H1 (cell line): Measurements from ENCODE around the gene POLR2A. TPM values are rescaled to one million over a fixed set of nuclear protein-coding genes. Genes with fewer than 3 reads are reported as not detected.

Source experiments
- CTCF ChIA-PET: fragments of 300-600 bp; sonication (Branson Sonifier 250); formaldehyde crosslinking; loops from one replicate; lab custom pipeline; 2021; ENCODE audit not compliant: partially characterized antibody; lab: Charles Lee
- POLR2A ChIA-PET: fragments of 300-600 bp; sonication (Branson Sonifier 250); formaldehyde crosslinking; loops from one replicate; lab custom pipeline; 2021; ENCODE audit warnings: inconsistent platforms; ENCODE audit not compliant: partially characterized antibody; lab: Charles Lee
- DNase-seq, 2 experiments: peaks; one replicate each; pipeline versions ENCODE4 v3.0.0 to v3.0.0-alpha.2; 2010 to 2022; ENCODE audit warnings: low spot score in 2 of 2, low read depth in 1 of 2, mixed read lengths in 1 of 2
- FAIRE-seq: peaks from 2 replicates; lab custom pipeline; 2011; peaks lifted over from hg19 to GRCh38; lab: Jason Lieb, UNC
- H2AFZ ChIP-seq: 2 replicates; pipeline ENCODE4 v1.8.1; 2012; ENCODE audit warnings: low read length, inconsistent platforms
- H2AK5ac ChIP-seq: 2 replicates; pipeline ENCODE4 v1.6.1; 2013; ENCODE audit warnings: low read depth, low read length
- H2BK120ac ChIP-seq: replicated peaks from 2 replicates; pipeline ENCODE3; 2013; ENCODE audit warnings: low read depth, low read length, inconsistent platforms
- H2BK12ac ChIP-seq: 2 replicates; pipeline ENCODE4 v1.6.1; 2013; ENCODE audit warnings: low read depth, low read length
- H2BK15ac ChIP-seq: 2 replicates; pipeline ENCODE4 v1.6.1; 2013; ENCODE audit warnings: low read length
- H2BK20ac ChIP-seq: 2 replicates; pipeline ENCODE4 v1.6.1; 2013; ENCODE audit warnings: low read length
- H2BK5ac ChIP-seq: 2 replicates; pipeline ENCODE4 v1.6.1; 2013; ENCODE audit warnings: low read depth, low read length
- H3K14ac ChIP-seq: 2 replicates; pipeline ENCODE4 v1.6.1; 2013; ENCODE audit warnings: inconsistent platforms; ENCODE audit not compliant: insufficient read length
- H3K18ac ChIP-seq: 2 replicates; pipeline ENCODE4 v1.6.1; 2013; ENCODE audit warnings: low read length; ENCODE audit errors: extremely low read depth
- H3K23ac ChIP-seq: 2 replicates; pipeline ENCODE4 v1.6.1; 2013; ENCODE audit warnings: inconsistent platforms; ENCODE audit not compliant: insufficient read length
- H3K23me2 ChIP-seq: 2 replicates; pipeline ENCODE4 v1.6.1; 2013; ENCODE audit warnings: low read depth, low read length
- H3K27ac ChIP-seq: 2 replicates; pipeline ENCODE4 v1.6.1; 2011; ENCODE audit warnings: low read depth, low read length, inconsistent platforms
- H3K27me3 ChIP-seq, 4 experiments: replicated peaks in 1 of 4; 1 replicate in 1 of 4; 2 replicates in 3 of 4; pipeline versions ENCODE4 v1.6.1 to v1.8.1; 2011 to 2013; ENCODE audit warnings: low read length in 3 of 4, mild to moderate bottlenecking in 3 of 4, inconsistent platforms in 2 of 4, mixed read lengths in 2 of 4, moderate library complexity in 1 of 4; ENCODE audit not compliant: control insufficient read depth in 3 of 4, insufficient read depth in 3 of 4; ENCODE audit errors: extremely low read depth in 1 of 4
- H3K36me3 ChIP-seq, 4 experiments: 2 replicates each; pipeline versions ENCODE4 v1.6.1 to v1.8.1; 2011 to 2013; ENCODE audit warnings: mild to moderate bottlenecking in 4 of 4, low read length in 3 of 4, moderate library complexity in 2 of 4, control low read depth in 1 of 4, inconsistent platforms in 1 of 4; ENCODE audit not compliant: insufficient read depth in 4 of 4, control insufficient read depth in 2 of 4
- H3K4ac ChIP-seq: replicated peaks from 2 replicates; pipeline ENCODE3; 2013; ENCODE audit warnings: low read length, low read depth, mixed read lengths, inconsistent platforms; ENCODE audit not compliant: insufficient read length
- H3K4me1 ChIP-seq, 4 experiments: replicated peaks in 1 of 4; 1 replicate in 1 of 4; 2 replicates in 3 of 4; pipeline versions ENCODE4 v1.6.1 to v1.8.1; 2011 to 2013; ENCODE audit warnings: low read length in 3 of 4, inconsistent platforms in 2 of 4, mixed read lengths in 1 of 4; ENCODE audit not compliant: insufficient read depth in 4 of 4, control insufficient read depth in 3 of 4
- H3K4me2 ChIP-seq, 2 experiments: 2 replicates each; pipeline versions ENCODE4 v1.6.1 to v1.8.1; 2011 to 2013; ENCODE audit warnings: low read depth in 2 of 2, low read length in 2 of 2, control low read depth in 1 of 2, inconsistent platforms in 1 of 2, mild to moderate bottlenecking in 1 of 2; ENCODE audit not compliant: insufficient read depth in 1 of 2
- H3K4me3 ChIP-seq, 4 experiments: fragments of 200-600, 300-600 bp in 1 of 4; sonication (generic), shearing (Covaris generic), sonication (Bioruptor Twin) in 1 of 4; 2 replicates each; pipeline versions ENCODE4 v1.5.1 to v1.8.1; 2011 to 2016; ENCODE audit warnings: low read length in 4 of 4, low read depth in 3 of 4, control low read depth in 2 of 4, inconsistent platforms in 2 of 4, mild to moderate bottlenecking in 2 of 4, mixed read lengths in 1 of 4, moderate library complexity in 1 of 4; ENCODE audit not compliant: insufficient read depth in 2 of 4; ENCODE audit errors: extremely low read depth in 1 of 4
- H3K56ac ChIP-seq: replicated peaks from 2 replicates; pipeline ENCODE3; 2013; ENCODE audit warnings: low read depth, mild to moderate bottlenecking, mixed read lengths, low read length, inconsistent platforms; ENCODE audit not compliant: insufficient read length
- H3K79me1 ChIP-seq: 2 replicates; pipeline ENCODE4 v1.6.1; 2013; ENCODE audit warnings: low read depth, low read length, control low read depth
- H3K79me2 ChIP-seq, 2 experiments: 2 replicates each; pipeline versions ENCODE4 v1.6.1 to v1.8.1; 2012 to 2013; ENCODE audit warnings: low read length in 2 of 2, mild to moderate bottlenecking in 2 of 2, inconsistent platforms in 1 of 2; ENCODE audit not compliant: insufficient read depth in 2 of 2, control insufficient read depth in 1 of 2
- H3K9ac ChIP-seq, 4 experiments: replicated peaks in 1 of 4; 1 replicate in 1 of 4; 2 replicates in 3 of 4; pipeline versions ENCODE4 v1.6.1 to v1.8.1; 2011 to 2013; ENCODE audit warnings: low read depth in 3 of 4, low read length in 3 of 4, control low read depth in 2 of 4, mild to moderate bottlenecking in 2 of 4, moderate library complexity in 2 of 4, inconsistent platforms in 1 of 4; ENCODE audit errors: extremely low read depth in 1 of 4
- H3K9me3 ChIP-seq, 2 experiments: 2 replicates each; pipeline versions ENCODE4 v1.6.1 to v1.8.1; 2012 to 2013; ENCODE audit warnings: mild to moderate bottlenecking in 2 of 2, moderate library complexity in 2 of 2, control low read depth in 1 of 2, inconsistent platforms in 1 of 2, low read depth in 1 of 2, low read length in 1 of 2, mixed read lengths in 1 of 2; ENCODE audit not compliant: insufficient read depth in 2 of 2
- H4K20me1 ChIP-seq, 2 experiments: replicated peaks in 1 of 2; 2 replicates each; pipeline versions ENCODE3 to v1.8.1; 2011 to 2013; ENCODE audit warnings: inconsistent platforms in 2 of 2, low read length in 2 of 2, mild to moderate bottlenecking in 1 of 2; ENCODE audit not compliant: insufficient read depth in 2 of 2, control insufficient read depth in 1 of 2
- H4K5ac ChIP-seq: 2 replicates; pipeline ENCODE4 v1.6.1; 2013; ENCODE audit warnings: low read length, low read depth, mixed read lengths, inconsistent platforms; ENCODE audit not compliant: insufficient read length
- H4K8ac ChIP-seq: 2 replicates; pipeline ENCODE4 v1.8.0; 2013; ENCODE audit warnings: mild to moderate bottlenecking, moderate library complexity, low read length, inconsistent platforms; ENCODE audit not compliant: insufficient read depth; ENCODE audit errors: extremely low read depth
- H4K91ac ChIP-seq: replicated peaks from 2 replicates; pipeline ENCODE3; 2013; ENCODE audit warnings: low read length, mixed read lengths, inconsistent platforms; ENCODE audit not compliant: insufficient read length
- ATF3 ChIP-seq: IDR thresholded peaks from 2 replicates; pipeline ENCODE4 v1.6.1; 2011; ENCODE audit warnings: low read depth, mild to moderate bottlenecking, low read length; ENCODE audit not compliant: insufficient read depth
- CEBPB ChIP-seq: IDR thresholded peaks from 2 replicates; pipeline ENCODE4 v1.6.1; 2012; ENCODE audit warnings: low read depth, low read length
- TBP ChIP-seq: IDR thresholded peaks from 2 replicates; pipeline ENCODE4 v1.6.1; 2011; ENCODE audit warnings: low read depth, low read length, improper control_type of control experiment
- WGBS, 2 experiments: shearing (Covaris generic) in 1 of 2; methylation state at CpG; one replicate each; pipeline versions ENCODE4 v1.1.6 to v1.1.7; 2013 to 2015; ENCODE audit warnings: low lambda C conversion rate in 2 of 2, mixed read lengths in 2 of 2, inconsistent platforms in 1 of 2, low coverage in 1 of 2, missing lambda C conversion rate in 1 of 2; ENCODE audit not compliant: insufficient replicate concordance in 2 of 2, insufficient coverage in 1 of 2, insufficient read length in 1 of 2; ENCODE audit errors: extremely low coverage in 1 of 2, missing lambda C conversion rate in 1 of 2; 5-methylcytosine and 5-hydroxymethylcytosine counted together
- polyA plus RNA-seq, 7 experiments: library from polyadenylated mRNA; depleted of rRNA in 3 of 7; stranded (reverse) in 5 of 7; unstranded in 2 of 7; fragments of >200 nt in 5 of 7; fragments of 200-250 nt in 2 of 7; gene quantifications; 1 replicate in 5 of 7; 2 replicates in 1 of 7; 4 replicates in 1 of 7; pipeline versions ENCODE4 v1.2.1 to v1.2.3, GENCODE V29; 2011 to 2013; ENCODE audit warnings: missing spikeins in 2 of 7, mixed read lengths in 2 of 7
- total RNA-seq: library from RNA; stranded (reverse); fragmentation: NEBNext Ultra II Directional; extraction: Animal tissue kit (Norgen Biotek cat#: 25700); gene quantifications from 2 replicates; pipeline ENCODE4 v1.2.1, GENCODE V29; 2021

POLR2A gene
- total and polyA plus RNA-seq, 2 of the 8 experiments (the other 6 are each of a cell fraction or from before 2014, with no cell fraction given) = 26.8 to 150 TPM

- no peak overlapping the region for H3K4ac ChIP-seq
- H3K4me3 ChIP-seq = no peak overlapping the region
- H3K56ac ChIP-seq = no peak overlapping the region
- H3K9ac ChIP-seq = no peak overlapping the region
- no peak overlapping the region for H2BK12ac ChIP-seq
- no peaks in the 10 kb centered on the region for H3K79me1 ChIP-seq
- no peak overlapping the region for H3K18ac ChIP-seq
- H3K27me3 ChIP-seq = no peaks in the 10 kb centered on the region; a peak in 1 of 7 replicates
- TF ChIP-seq TBP (no peak), CEBPB (no peak), ATF3 (no peak)
- TF ChIP-seq, all 59 proteins: peak for 0
- Histone ChIP-seq H2BK120ac (no peak overlapping the region), H3K27ac (no peak overlapping the region), H3K4me2 (no peak overlapping the region), H3K36me3 (no peaks in the 10 kb centered on the region), H4K91ac (no peak overlapping the region), H2BK15ac (no peak overlapping the region), H3K23me2 (no peaks in the 10 kb centered on the region), H4K20me1 (no peaks in the 10 kb centered on the region), H3K14ac (no peak overlapping the region), H4K8ac (no peak overlapping the region), H2AFZ (no peak overlapping the region), H4K5ac (no peak overlapping the region), H3K4me1 (no peaks in the 10 kb centered on the region), H2BK5ac (no peak overlapping the region), H3K23ac (no peak overlapping the region), H3K79me2 (no peaks in the 10 kb centered on the region), H2BK20ac (no peak overlapping the region), H3K9me3 (peaks cover 0 to 4% of the 10 kb centered on the region in 2 experiments; a peak in 1 of 4 replicates), H2AK5ac (no peak overlapping the region)
- ChIA-PET CTCF (interaction anchor here (0.7 to 3.8 kb wide), 5 partner anchors 15 to 24 kb away, joined by 3 to 14 read pairs (median 5); no protein-coding TSS in a partner anchor), POLR2A (interaction anchor here (1.3 to 1.5 kb wide), 3 partner anchors 10 to 38 kb away, joined by 3 to 4 read pairs (median 4); partner anchors contain the start of gene TNFSF12)
- 90% methylated on average over 3 of the region's 3 CpGs; no CpG with 5 or more reads in 1 of the 2 experiments for WGBS, 2 experiments
- FAIRE-seq = no peak
- DNase-seq = no peak
Measured at GRCh38 chr17:7538050-7538449, 53.9 kb downstream of the POLR2A start.
